Uterus (tissue), 2 donors: ENCODE data around the gene ZNF469.

Experiments
- POLR2A ChIP-seq, 2 donors: fragments of 450-650 bp; IDR thresholded peaks; one replicate each; pipeline ENCODE4 v1.6.1; 2016; ENCODE audit warnings: antibody characterized with exemption in 2 of 2, mild to moderate bottlenecking in 1 of 2, moderate library complexity in 1 of 2
- TF ChIP-seq, protein P1 (sequence below), 4 experiments: fragments of 200-600 bp in 2 of 4; fragments of 450-650 bp in 2 of 4; sonication (generic) in 2 of 4; IDR thresholded peaks; one replicate each; pipeline ENCODE4 v1.5.1; 2016 to 2019; ENCODE audit warnings: antibody characterized with exemption in 4 of 4, mild to moderate bottlenecking in 2 of 4, moderate library complexity in 1 of 4

DNA sequence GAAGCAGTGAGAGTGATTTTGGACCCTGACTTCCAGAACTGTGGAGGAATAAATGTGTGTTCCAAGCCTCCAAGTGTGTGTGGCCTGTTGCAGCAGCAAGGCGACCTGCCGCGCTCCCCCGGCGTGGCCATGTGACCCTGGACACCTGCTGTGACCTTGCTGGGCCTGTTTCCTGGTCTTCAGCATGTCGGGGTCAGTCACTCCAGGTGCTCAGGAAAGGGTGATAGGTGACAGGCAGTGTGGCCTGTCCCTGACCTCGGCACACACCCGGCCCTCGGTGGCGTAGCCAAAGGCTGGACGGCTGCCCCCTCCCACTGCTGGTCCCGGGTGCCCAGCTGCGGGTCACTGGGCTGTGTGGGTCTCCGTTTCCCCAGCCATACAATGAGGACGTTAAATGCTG, 31.8 kb upstream of the ZNF469 start:
- TF ChIP-seq, protein P1, sequence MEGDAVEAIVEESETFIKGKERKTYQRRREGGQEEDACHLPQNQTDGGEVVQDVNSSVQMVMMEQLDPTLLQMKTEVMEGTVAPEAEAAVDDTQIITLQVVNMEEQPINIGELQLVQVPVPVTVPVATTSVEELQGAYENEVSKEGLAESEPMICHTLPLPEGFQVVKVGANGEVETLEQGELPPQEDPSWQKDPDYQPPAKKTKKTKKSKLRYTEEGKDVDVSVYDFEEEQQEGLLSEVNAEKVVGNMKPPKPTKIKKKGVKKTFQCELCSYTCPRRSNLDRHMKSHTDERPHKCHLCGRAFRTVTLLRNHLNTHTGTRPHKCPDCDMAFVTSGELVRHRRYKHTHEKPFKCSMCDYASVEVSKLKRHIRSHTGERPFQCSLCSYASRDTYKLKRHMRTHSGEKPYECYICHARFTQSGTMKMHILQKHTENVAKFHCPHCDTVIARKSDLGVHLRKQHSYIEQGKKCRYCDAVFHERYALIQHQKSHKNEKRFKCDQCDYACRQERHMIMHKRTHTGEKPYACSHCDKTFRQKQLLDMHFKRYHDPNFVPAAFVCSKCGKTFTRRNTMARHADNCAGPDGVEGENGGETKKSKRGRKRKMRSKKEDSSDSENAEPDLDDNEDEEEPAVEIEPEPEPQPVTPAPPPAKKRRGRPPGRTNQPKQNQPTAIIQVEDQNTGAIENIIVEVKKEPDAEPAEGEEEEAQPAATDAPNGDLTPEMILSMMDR (IDR thresholded peaks at IDR 0.05): no peak
- no peak for TF ChIP-seq POLR2A (IDR thresholded peaks at IDR 0.05)
